Mucosa of gallbladder (tissue), 1 donor: ENCODE results near the gene PALLD. TPM values are rescaled to one million over a fixed set of nuclear protein-coding genes. Genes with fewer than 3 reads are reported as not detected.

Experiments
- DNase-seq: peaks from one replicate; pipeline ENCODE4 v3.0.0-alpha.2; 2020; ENCODE audit warnings: low spot score
- total RNA-seq: library from RNA; stranded (reverse); gene quantifications from one replicate; pipeline ENCODE4 v1.2.1, GENCODE V29; 2021
- donor health status: DM: no; HTN: no; CAD: no.

The PALLD gene
- total RNA-seq, 1 donor from 2014 or later = 250 TPM

- no peak for DNase-seq
These were observed 329.8 kb downstream of the PALLD start for GRCh38 chr4:168826620-168827019.

DNA sequence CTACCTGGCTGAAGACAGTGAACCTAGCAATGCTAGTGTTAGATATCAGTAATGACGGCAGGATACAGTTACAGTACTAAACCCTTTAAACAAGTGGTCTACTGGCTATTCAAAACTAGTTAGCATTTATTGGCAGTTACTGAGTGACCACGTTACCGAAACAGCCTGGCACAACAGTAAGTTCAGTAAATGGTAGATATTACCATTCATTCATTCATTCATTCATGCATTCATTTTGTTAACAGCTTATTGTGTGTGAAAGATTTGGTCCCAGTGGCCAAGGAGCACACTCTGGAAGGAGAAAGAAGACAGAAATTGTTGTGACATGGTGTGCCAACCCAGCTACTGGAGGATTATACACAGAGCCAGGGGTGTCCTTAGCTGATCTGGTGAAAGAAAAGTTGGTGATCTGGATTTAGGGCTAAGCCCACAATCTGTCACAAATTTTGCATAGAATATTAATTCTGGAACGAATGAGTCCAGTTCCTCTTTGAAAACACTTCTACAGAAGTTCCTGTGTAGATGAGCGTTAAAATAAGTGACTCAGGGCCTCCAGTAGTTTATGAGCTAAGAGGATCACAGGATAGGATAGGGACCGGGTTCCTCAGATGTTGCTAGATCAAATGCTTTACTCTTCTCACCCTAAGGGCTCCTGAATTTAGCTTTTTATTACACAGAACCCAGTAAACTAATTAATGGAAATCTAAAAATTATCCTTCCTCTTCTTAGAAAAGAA, 334.1 kb downstream of the PALLD start:
- no peak for DNase-seq

- DNase-seq = no peak
These were observed 334.7 kb downstream of the PALLD start for GRCh38 chr4:168831585-168831918.

DNA sequence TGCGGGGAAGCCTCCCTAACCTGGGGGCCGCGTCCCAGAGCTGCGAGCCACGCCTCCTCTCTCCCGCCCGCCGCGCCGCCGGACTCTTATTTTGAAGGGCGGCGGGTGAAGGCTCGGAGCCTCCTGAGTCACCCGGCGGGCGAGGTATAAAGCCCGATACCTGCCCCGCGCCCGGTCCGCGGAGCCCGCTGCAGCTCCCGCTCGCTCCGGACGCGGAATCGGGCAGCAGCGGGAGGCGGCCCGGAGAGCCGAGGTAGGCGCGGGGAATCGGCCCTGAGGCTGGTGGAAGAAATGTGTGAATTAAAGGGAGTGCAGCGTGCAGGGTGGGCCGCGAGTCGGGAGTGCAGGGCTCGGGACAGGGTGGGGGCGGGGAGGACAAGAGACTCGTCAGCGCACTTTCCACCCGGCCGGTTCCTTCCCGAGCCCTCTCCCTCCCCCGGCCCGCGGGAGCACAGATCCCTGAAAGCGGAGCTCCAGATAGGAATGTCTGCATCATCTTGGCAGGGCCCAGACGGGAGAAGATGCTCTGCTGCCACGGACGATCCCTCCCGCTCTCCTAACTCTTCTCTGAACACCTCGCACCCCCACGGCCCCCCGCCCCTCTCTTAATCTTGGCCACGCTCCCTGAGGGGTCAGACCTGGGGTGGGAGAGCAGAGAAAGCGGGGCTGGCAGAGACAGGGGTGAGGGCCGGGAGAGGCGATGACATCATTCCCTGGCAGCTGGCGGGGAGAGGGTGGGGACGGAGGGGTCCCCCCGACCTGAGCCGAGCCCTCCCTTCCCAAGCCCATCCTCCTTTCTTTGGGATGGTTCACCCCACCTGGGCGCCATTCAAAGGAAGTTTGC, 335.3 kb downstream of the PALLD start:
- peak; percentile 76 for DNase-seq

GRCh38 chr4:168832763-168833575, 336.1 kb downstream of the PALLD start:
- DNase-seq = no peak

DNA sequence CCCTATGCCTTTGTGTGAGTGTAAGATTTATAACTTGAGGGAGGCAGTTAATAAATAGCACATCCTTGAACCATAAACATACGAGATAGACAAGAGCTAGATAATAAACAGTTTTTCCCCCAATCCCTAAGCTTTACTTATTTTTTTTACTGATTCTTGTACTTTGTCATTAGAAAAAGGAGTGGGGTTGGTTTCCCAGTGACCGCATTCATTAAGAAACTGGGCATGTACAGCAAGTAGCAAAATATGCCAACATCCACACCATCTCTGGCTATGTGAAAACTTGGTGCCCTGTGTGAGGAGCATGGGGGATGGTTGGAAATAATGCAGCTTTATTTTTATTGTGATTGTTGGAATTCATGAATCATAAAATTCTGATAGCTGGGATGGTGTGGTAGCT, 337.0 kb downstream of the PALLD start:
- DNase-seq = no peak

GRCh38 chr4:168835880-168836454, 339.1 kb downstream of the PALLD start:
- DNase-seq = no peak

- DNase-seq = no peak
These were observed 339.6 kb downstream of the PALLD start for GRCh38 chr4:168836490-168836889.

GRCh38 chr4:168837922-168838321, 341.1 kb downstream of the PALLD start:
- no peak for DNase-seq

DNA sequence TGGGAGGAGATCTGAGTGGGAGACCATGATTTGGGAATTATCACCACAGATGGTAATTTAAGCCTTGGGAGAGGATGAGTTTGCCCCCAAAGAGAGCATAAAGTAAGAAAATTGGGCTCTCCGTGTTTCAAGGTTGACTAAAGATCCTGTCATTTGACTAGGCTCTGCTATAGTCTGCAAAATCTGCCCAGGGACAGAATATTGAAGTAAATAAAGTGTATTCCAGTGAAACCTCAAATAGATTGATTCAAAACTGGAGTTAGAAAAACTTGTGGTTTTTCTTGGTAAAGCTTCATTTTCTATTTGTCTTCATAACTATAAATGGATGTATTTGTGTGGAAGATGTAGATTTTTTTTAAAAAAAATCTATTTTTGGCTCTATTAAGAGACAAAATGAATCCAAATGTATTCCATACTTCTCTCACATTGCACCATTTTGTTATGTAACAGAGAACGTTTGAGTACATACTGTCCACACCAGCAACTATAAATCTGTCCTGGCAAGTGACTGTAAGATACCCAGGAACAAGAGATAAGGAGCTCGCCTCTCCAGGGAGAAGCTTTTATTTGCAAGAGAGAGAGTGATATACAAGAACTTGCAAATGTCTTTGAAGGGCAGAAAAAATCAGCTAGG, 343.0 kb downstream of the PALLD start:
- DNase-seq = no peak

DNA sequence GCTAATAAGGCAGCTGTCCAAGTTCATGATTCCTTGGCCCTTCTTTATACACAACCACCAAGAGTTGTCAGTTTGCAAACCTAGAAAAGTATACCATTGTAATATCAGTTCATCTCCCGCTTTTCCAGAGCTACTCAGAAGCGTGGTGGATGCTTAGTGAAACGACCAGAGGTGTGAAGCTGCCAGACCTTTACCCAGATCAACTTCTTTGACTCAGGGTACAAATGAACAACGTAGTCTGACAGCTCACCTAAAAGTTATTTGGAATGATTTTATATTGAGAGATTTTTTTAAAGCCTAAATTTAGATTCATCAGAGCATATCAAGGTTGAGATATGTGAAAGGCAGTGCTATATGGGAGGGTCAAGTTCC, 343.5 kb downstream of the PALLD start:
- DNase-seq = no peak

DNA sequence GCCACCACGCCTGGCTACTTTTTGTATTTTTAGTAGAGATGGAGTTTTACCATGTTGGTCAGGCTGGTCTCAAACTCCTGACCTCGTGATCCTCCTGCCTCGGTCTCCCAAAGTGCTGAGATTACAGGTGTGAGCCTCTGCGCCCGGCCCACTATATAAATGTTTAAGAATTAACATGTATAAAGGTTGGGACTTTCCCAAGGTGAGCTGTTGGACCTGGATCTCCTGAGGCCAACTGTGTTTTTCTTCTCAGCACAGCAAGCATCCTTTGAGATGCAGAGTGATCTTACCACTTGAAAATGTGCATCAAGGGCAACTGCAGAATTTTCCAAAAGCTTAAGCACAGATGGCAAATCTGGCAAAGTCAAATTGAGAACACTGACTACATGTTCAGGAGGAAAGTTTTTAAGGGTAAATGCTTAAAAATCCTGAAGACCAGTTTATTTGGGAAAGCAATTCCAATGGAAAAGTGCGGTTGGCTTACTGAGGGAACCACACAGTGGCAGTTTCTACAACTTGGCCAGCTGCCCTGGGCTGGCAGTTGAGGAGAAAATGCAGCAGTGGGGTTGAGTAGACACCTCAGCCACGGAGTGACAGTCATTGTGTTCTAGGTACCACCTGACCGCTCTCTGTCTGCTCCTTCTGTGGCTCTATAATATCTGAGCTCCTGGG, 344.3 kb downstream of the PALLD start:
- no peak for DNase-seq

GRCh38 chr4:168841672-168842019, 344.8 kb downstream of the PALLD start:
- no peak for DNase-seq

- no peak for DNase-seq
These were observed 345.3 kb downstream of the PALLD start for GRCh38 chr4:168842186-168842585.

- no peak for DNase-seq
These were observed 346.8 kb downstream of the PALLD start for GRCh38 chr4:168843635-168844034.

DNA sequence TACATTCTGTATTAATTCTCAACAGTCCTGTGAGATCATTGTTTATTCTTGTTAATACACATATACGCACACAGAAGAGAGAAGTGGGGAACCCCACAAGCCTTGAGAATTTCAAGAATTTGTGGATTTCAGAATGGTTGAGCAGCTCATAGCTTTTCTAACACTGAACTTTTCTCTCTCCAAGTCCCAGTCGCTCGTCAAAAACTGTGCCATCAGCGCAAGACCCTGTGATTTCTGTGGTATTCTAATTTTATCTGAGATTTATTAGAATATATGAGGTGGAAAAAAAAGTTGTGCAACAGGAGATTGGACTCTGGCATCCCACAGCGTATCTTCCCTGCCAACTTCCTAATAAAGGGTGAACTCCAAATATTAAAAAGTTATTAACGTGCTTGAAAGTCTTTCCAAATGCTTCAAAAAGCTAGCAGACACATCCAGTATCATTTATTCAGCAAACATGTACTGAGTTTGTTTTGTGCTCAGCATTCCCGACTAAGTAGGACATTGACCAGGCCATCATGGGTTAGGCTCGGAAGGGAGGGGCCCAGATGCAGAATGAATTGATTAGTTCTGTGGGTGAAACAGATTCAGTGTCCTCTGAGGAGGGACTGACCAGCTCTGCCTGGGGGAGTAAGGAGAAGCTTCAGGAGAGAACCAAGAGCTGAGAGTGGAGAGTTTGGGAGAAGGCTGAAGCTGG, 347.6 kb downstream of the PALLD start:
- DNase-seq = no peak

DNA sequence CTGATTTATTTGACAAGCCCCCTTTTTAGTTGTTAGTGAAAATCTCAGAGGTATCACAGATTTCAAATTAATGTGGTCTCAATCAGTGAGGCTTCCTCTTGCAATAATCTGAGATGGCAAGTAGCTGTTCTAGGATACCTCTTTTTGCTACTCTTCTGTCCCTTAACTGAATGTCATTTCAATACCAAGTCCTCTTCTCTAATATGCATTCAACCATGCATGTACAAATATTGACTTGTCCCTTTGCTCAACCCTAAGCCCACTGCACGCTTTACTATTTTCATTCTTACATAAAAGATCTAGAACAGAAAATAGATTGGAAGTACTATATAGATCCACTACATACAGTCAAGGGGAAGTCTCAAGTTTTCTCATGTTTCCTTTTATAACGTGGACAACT, 349.0 kb downstream of the PALLD start:
- DNase-seq = no peak

DNA sequence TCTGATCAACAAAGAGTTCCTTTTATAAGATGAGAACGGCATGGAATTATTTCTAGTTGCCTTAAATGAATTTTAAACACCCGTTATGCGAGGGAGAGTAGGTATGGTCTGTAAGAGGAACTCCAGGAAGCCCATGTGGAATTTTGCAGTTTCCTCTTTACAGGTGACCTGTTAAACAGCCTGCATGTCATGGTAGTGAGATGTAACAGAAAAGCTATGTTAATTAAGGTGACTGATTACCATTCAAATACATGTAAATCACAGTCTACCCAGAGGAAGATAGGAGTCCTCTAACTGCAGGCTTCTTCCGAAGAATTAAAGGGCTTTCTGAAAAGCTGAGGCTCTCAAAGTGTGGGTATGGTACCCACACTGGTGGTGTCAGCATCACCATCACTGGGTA, 349.6 kb downstream of the PALLD start:
- DNase-seq = no peak

GRCh38 chr4:168847771-168848502, 351.1 kb downstream of the PALLD start:
- DNase-seq = no peak
